NT2/D1 (cell line): ENCODE data around the gene SLC12A8.

Experiments
- SUZ12 ChIP-seq: IDR thresholded peaks from 2 replicates; pipeline ENCODE4 v1.6.1; 2011; ENCODE audit not compliant: insufficient read length, insufficient read depth; ENCODE audit errors: extremely low read depth
- YY1 ChIP-seq: IDR thresholded peaks from 2 replicates; pipeline ENCODE4 v1.6.1; 2011; ENCODE audit not compliant: insufficient read length, insufficient read depth

DNA sequence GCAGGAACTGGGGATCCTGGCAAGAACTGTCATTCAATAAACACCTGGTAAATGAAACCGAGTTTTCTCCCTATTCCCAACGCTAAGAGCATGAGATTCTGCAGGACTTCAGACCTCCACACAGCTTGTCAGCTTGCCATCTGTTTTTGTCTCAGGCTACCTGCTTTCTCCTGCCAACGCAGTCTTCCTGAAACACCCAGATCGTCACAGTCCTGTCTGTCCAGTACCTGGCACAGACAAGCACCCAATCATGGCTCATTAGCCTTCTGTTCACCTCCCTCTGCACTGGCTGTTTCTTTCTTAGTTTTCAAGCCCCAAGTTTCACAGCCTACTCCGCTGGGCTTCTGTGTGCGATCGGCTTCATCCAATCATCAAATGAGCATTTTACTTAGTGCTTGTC is 5.0 kb downstream of the SLC12A8 start:
- no peak for TF ChIP-seq YY1
- no peak for TF ChIP-seq SUZ12
